ENCODE data around the gene LRFN5. TPM values are rescaled to one million over a fixed set of nuclear protein-coding genes. Genes with fewer than 3 reads are reported as not detected.

LRFN5 gene
- total RNA-seq, 1 experiment from 2014 or later = not detected

GRCh38 chr14:41642367-41642766, 35.7 kb downstream of the LRFN5 start:
- ATAC-seq (no peak), DNase-seq (ENCODE audit: low read depth, low spot score) (no peak)
- Histone ChIP-seq H3K4me1 (ENCODE audit: control insufficient read depth in 1 of 2, insufficient read depth in 2 of 2, low read length in 2 of 2) (no peaks in the 10 kb centered on the region), H3K9ac (ENCODE audit: low read length) (no peak overlapping the region), H2AFZ (ENCODE audit: low read depth, low read length, poor library complexity, severe bottlenecking) (no peak overlapping the region), H3K4me2 (ENCODE audit: low read length) (no peak overlapping the region), H3K79me2 (ENCODE audit: insufficient read depth, low read length) (no peaks in the 10 kb centered on the region), H3K27ac (ENCODE audit: low read depth, low read length) (no peak overlapping the region), H4K20me1 (ENCODE audit: insufficient read depth) (no peaks in the 10 kb centered on the region), H3K9me3 (ENCODE audit: control insufficient read depth in 1 of 2, insufficient read depth in 1 of 2, low read depth in 1 of 2, low read length in 2 of 2) (no peaks in the 10 kb centered on the region), H3K4me3 (replicated peaks in 1 of 2; ENCODE audit: low read depth in 1 of 2, low read length in 2 of 2) (no peak overlapping the region), H3K36me3 (ENCODE audit: control insufficient read depth in 1 of 2, insufficient read depth in 2 of 2, low read length in 2 of 2) (no peaks in the 10 kb centered on the region), H3K9me2 (ENCODE audit: insufficient read depth) (no peaks in the 10 kb centered on the region), H3K27me3 (ENCODE audit: insufficient read depth, low read length) (no peaks in the 10 kb centered on the region)
- RAD21 ChIA-PET (ENCODE audit: low non-redundant PET in 1 of 2, low total read pairs in 2 of 2, uncharacterized antibody in 2 of 2, unreplicated experiment in 2 of 2) = no interaction called here
- BruUV-seq (replicated peaks) = no TSS peak
- TF ChIP-seq SP1 (IDR thresholded peaks at IDR 0.05; ENCODE audit: low read depth) (no peak), CEBPB (IDR thresholded peaks at IDR 0.05; ENCODE audit: low read depth) (no peak), ZNF274 (IDR thresholded peaks at IDR 0.05; ENCODE audit: low read depth, low read length) (no peak), EGR1 (IDR thresholded peaks at IDR 0.05; ENCODE audit: low read depth) (no peak), POLR2A (IDR thresholded peaks at IDR 0.05; ENCODE audit: borderline replicate concordance, extremely low read depth, insufficient read depth, insufficient read length) (no peak), ELF1 (IDR thresholded peaks at IDR 0.05; ENCODE audit: borderline replicate concordance, low read depth) (no peak), CBX3 (IDR thresholded peaks at IDR 0.05; ENCODE audit: low read depth) (no peak), MAX (IDR thresholded peaks at IDR 0.05) (no peak), ZFX (IDR thresholded peaks at IDR 0.05) (no peak)
- CTCF ChIA-PET = no interaction called here
- intact Hi-C loops (cut with micrococcal nuclease) = no loop called here
- POLR2A ChIA-PET = no interaction called here

GRCh38 chr14:41642789-41643188, 36.1 kb downstream of the LRFN5 start:
- RAD21 ChIA-PET (ENCODE audit: low non-redundant PET in 1 of 2, low total read pairs in 2 of 2, uncharacterized antibody in 2 of 2, unreplicated experiment in 2 of 2) = no interaction called here
- no peaks in the 10 kb centered on the region for H3K9me3 ChIP-seq (ENCODE audit: control insufficient read depth in 1 of 2, insufficient read depth in 1 of 2, low read depth in 1 of 2, low read length in 2 of 2)
- TF ChIP-seq TCF7L2 (IDR thresholded peaks at IDR 0.05; ENCODE audit: borderline replicate concordance, extremely low read depth, insufficient read depth, insufficient read length) = no peak
- TF ChIP-seq REST (IDR thresholded peaks at IDR 0.05; ENCODE audit: low read depth) = no peak
- TF ChIP-seq EZH2 (IDR thresholded peaks at IDR 0.05) = no peak
- no peak for TF ChIP-seq ZFX (IDR thresholded peaks at IDR 0.05)
- no peak for TF ChIP-seq SIN3A (IDR thresholded peaks at IDR 0.05; ENCODE audit: low read depth)
- no peak for TF ChIP-seq POLR2A (IDR thresholded peaks at IDR 0.05; ENCODE audit: borderline replicate concordance, extremely low read depth, insufficient read depth, insufficient read length)
- no peak for TF ChIP-seq YY1 (IDR thresholded peaks at IDR 0.05; ENCODE audit: extremely low read depth, insufficient replicate concordance, low read depth, low read length)
- no peak for TF ChIP-seq JUND (IDR thresholded peaks at IDR 0.05)
- TF ChIP-seq EGR1 (IDR thresholded peaks at IDR 0.05; ENCODE audit: low read depth) = no peak
- no peak for TF ChIP-seq ZBTB33 (IDR thresholded peaks at IDR 0.05; ENCODE audit: extremely low read depth, insufficient replicate concordance, low read length)
- TF ChIP-seq CEBPB (IDR thresholded peaks at IDR 0.05; ENCODE audit: low read depth) = no peak
- TF ChIP-seq CBX3 (IDR thresholded peaks at IDR 0.05; ENCODE audit: low read depth) = no peak
- no peak for TF ChIP-seq ATF3 (IDR thresholded peaks at IDR 0.05)

More at GRCh38 chr14:41642789-41643188, 36.1 kb downstream of the LRFN5 start:
- no peaks in the 10 kb centered on the region for H4K20me1 ChIP-seq (ENCODE audit: insufficient read depth)
- ChIA-PET CTCF (no interaction called here), POLR2A (no interaction called here)
- no peak overlapping the region for H2AFZ ChIP-seq (ENCODE audit: low read depth, low read length, poor library complexity, severe bottlenecking)
- no peaks in the 10 kb centered on the region for H3K4me1 ChIP-seq (ENCODE audit: control insufficient read depth in 1 of 2, insufficient read depth in 2 of 2, low read length in 2 of 2)
- H3K9ac ChIP-seq (ENCODE audit: low read length) = no peak overlapping the region
- no peak overlapping the region for H3K27ac ChIP-seq (ENCODE audit: low read depth, low read length)
- DNase-seq (ENCODE audit: low read depth, low spot score) (no peak), ATAC-seq (no peak)
- BruUV-seq (replicated peaks) = no TSS peak
- no peak overlapping the region for H3K4me2 ChIP-seq (ENCODE audit: low read length)
- intact Hi-C loops (cut with micrococcal nuclease) = no loop called here
- no peaks in the 10 kb centered on the region for H3K27me3 ChIP-seq (ENCODE audit: insufficient read depth, low read length)
- H3K79me2 ChIP-seq (ENCODE audit: insufficient read depth, low read length) = no peaks in the 10 kb centered on the region
- no peaks in the 10 kb centered on the region for H3K9me2 ChIP-seq (ENCODE audit: insufficient read depth)
- no peak overlapping the region for H3K4me3 ChIP-seq (replicated peaks in 1 of 2; ENCODE audit: low read depth in 1 of 2, low read length in 2 of 2)
- H3K36me3 ChIP-seq (ENCODE audit: control insufficient read depth in 1 of 2, insufficient read depth in 2 of 2, low read length in 2 of 2) = no peaks in the 10 kb centered on the region

Data from HCT116 (cell line).